Mammary epithelial cell (primary cell): ENCODE data around the gene CNN3.

Experiments used
- EZH2 ChIP-seq: IDR thresholded peaks from 2 replicates; pipeline ENCODE4 v1.6.1; 2012; ENCODE audit warnings: low read length, inconsistent platforms, borderline replicate concordance
- TF ChIP-seq, protein P1 (sequence below), 2 donors: IDR thresholded peaks in 1 of 2; conservative IDR thresholded peaks in 1 of 2; 2 replicates each; pipeline ENCODE4 v1.5.1; 2011 to 2012; ENCODE audit warnings: inconsistent platforms in 2 of 2, low read length in 2 of 2, mild to moderate bottlenecking in 2 of 2, control low read depth in 1 of 2, low read depth in 1 of 2; ENCODE audit not compliant: insufficient read depth in 1 of 2; ENCODE audit errors: extremely low read depth in 1 of 2

DNA sequence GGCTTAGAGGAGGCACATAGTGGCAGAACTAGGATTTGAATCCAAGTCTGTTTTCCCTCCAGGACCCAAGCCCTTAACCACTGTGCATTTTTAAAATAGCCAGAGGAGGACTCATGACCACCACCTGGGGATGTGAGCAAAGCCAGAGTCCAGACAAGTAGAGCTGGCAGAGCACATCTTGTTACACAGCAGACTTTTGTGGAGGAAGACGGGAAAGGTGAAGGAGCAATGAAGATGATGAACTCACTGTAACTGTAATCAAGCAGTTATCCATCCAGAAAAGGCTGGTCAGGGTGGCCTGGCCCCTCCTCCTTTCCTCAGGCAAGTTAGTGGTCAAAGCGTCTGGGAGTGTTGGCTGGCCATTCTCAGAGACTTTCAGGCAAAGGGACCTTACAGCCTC is 55.9 kb downstream of the CNN3 start:
- TF ChIP-seq, protein P1, sequence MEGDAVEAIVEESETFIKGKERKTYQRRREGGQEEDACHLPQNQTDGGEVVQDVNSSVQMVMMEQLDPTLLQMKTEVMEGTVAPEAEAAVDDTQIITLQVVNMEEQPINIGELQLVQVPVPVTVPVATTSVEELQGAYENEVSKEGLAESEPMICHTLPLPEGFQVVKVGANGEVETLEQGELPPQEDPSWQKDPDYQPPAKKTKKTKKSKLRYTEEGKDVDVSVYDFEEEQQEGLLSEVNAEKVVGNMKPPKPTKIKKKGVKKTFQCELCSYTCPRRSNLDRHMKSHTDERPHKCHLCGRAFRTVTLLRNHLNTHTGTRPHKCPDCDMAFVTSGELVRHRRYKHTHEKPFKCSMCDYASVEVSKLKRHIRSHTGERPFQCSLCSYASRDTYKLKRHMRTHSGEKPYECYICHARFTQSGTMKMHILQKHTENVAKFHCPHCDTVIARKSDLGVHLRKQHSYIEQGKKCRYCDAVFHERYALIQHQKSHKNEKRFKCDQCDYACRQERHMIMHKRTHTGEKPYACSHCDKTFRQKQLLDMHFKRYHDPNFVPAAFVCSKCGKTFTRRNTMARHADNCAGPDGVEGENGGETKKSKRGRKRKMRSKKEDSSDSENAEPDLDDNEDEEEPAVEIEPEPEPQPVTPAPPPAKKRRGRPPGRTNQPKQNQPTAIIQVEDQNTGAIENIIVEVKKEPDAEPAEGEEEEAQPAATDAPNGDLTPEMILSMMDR (conservative IDR thresholded peaks at IDR 0.05 in 1 of 2, IDR thresholded peaks at IDR 0.05 in 1 of 2; ENCODE audit: extremely low read depth in 1 of 2, insufficient read depth in 1 of 2, low read depth in 1 of 2, low read length in 2 of 2) = no peak
- no peak for TF ChIP-seq EZH2
